ENCODE measurements around the gene KCTD16.

The KCTD16 gene

DNA sequence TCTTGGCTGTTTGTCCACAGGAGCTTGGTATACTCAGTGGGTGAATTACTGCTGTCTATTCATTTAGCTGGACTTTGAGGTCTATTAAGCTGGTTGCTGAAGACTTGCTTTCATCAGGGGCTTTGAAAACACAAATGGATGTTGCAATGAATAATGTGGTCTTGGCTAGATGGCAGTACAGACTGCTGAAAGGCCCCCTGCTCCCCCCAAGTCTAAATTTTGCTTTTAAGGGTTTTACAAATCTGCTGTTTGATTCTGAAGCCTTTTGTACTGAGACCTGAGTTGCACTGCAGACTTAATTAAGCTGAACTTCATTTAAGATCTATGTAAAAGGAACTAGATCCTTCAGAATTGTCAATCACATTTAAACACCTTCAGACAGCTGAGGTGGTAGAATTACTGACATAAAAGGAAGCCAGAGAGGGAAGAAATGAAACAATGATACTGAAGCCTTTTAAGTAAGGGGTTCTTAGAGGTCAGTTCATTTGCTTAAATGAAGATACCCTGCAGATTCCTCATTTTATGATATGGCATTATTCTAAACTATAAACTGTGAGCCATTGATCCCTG, 37.3 kb downstream of the KCTD16 start:
- peak; percentile 13 for DNase-seq (ENCODE audit: low read depth, low spot score)

DNA sequence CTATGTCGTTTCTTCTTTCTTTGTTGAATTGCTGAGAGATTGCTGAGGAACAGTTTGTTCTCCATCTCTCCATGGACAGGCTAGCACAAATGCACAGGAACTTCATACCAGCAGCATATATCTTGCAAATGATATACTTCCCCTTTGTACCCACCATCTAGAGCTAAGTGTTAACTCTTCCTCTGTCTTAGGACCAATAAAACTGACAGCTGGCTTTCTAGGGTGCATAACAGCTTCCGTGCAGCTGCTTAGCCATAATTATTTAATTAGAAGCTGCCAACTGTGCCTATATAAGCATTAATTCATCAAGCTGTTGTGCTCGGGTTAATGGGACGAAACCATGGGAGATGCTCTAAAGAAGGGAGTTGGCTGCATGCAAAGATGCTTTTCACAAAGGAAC, 38.7 kb downstream of the KCTD16 start:
- no peak for DNase-seq (ENCODE audit: low read depth, low spot score)

DNA sequence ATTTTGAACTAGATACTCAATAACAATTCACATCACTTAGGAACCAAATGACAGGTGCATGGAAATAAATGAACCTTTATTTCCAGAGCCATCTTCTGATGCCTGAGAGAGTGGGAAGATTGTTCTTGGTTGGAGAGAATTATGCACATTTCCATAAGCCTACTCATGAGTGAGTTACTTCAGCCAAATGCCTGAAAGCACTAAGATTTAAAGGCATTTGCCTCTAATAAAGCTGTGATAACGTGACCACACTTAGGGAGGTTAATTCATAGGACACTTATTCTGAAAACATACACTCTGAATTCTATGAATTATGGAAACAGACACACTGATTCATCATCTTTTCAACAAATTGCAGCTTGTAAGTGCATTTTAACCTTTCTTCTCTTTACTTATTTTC, 40.0 kb downstream of the KCTD16 start:
- no peak for DNase-seq (ENCODE audit: low read depth, low spot score)

GRCh38 chr5:144219869-144220268, 49.2 kb downstream of the KCTD16 start:
- DNase-seq (ENCODE audit: low read depth, low spot score) = no peak

DNA sequence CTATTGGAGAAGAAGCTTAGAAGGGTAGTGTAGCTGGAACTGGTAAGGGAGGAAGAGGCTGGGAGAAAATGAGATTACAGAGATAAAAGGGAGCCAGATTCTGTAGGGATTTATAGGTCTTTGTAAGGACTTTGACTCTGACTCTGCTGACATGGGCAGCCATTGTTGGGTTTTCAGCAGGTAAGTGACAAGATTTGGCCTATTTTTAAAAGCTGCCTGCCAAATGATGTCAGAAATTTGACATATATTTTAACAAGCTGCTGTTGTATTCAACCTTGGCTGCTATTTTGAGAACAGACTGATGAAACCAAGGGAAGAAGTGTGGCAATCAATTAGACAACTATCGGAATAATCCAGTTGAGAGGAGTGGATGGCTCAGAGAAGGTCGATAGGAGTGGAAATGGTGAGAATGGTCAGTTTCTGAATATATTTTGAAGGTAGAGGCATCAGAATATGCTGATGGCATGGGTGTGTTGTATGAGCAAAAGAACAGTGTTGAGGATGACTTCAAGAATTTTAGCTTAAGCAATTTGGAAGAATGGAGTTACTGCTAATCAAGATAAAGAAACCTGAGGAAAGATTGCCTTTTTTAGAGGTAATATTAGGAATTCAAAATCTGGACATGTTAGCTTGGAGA, 56.8 kb downstream of the KCTD16 start:
- DNase-seq (ENCODE audit: low read depth, low spot score) = no peak

GRCh38 chr5:144230806-144231205, 60.1 kb downstream of the KCTD16 start:
- no peak for DNase-seq (ENCODE audit: low read depth, low spot score)

DNA sequence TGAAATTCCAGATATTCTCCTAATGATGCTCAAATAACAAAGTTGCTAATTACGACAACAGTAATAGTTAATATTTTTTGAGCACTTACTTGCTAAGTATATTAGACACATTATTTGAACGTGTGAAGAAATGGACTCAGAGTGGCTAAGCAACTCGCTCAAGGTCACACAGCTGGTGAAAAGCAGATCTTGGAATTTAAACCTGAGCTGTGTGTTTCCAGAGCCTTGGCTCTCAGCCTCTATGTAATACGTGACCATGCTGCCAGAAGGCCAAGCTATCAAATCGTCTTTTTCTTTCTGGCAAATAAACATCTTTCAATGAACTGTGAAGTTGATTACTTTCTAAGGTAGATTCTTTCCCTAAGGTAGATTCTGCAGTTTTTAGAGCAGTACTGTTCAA, 61.6 kb downstream of the KCTD16 start:
- DNase-seq (ENCODE audit: low read depth, low spot score) = no peak

GRCh38 chr5:144236499-144236898, 65.8 kb downstream of the KCTD16 start:
- DNase-seq (ENCODE audit: low read depth, low spot score) = peak; percentile 4

- peak; percentile 53 for DNase-seq (ENCODE audit: low read depth, low spot score)
Observed at GRCh38 chr5:144237851-144238250, 67.2 kb downstream of the KCTD16 start.

DNA sequence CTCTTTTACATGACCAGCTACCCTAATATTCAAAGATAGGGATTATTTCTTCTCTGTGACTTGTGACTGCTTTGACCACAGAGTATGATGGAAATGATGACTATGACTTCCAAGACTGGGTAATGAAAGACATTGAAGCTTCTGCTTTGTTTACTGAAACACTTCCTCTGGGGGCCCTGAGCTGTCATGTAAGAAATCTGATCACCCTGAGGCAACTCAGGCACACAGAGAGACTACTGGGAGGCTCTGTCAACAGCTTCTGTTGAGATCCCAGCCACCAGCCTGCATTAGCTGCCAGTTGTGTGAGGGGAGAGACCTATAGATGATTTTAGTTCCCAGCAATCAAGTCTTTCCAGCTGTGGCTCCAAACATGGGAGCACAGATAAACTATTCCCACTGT, 76.5 kb downstream of the KCTD16 start:
- DNase-seq (ENCODE audit: low read depth, low spot score) = no peak

- no peak for DNase-seq (ENCODE audit: low read depth, low spot score)
Observed at GRCh38 chr5:144248015-144248414, 77.3 kb downstream of the KCTD16 start.

GRCh38 chr5:144249755-144250464, 79.2 kb downstream of the KCTD16 start:
- DNase-seq (ENCODE audit: low read depth, low spot score) = no peak

DNA sequence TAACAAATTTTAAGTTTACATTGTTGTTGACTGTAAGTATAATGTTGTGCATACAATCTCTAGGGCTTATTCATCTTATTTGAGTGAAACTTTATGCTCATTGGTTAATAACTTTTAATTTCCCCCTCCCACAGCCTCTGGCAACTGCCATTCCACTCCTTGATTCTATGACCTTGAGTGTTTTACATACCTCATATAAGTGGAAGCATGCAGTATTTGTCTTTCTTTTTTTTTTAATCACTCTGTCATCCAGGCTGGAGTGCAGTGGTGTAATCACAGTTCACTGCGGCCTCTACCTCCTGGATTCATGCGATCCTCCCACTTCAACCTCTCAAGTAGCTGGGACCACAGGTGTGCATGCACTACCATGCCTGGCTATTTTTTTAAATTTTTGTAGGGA, 83.9 kb downstream of the KCTD16 start:
- DNase-seq (ENCODE audit: low read depth, low spot score) = no peak

DNA sequence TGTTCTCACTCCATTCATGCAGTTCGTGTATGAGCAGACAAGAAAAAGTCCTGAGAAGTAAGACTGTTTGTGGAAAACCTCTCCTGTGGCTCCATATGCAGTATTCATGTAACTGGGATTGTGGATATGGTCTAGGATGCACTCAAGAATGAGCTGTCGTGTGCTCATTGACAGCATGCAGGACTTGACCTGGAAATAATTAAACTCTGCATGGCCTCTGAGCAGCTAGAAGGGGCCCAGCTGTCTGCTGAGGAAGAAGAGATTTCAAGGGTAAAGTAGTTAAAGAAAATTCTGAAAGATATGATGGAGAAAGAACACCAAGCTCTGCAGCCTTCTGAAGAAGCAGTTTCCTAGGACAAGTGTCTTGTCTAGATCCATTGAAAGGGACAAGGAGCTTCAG, 89.4 kb downstream of the KCTD16 start:
- no peak for DNase-seq (ENCODE audit: low read depth, low spot score)

GRCh38 chr5:144265643-144266247, 95.1 kb downstream of the KCTD16 start:
- no peak for DNase-seq (ENCODE audit: low read depth, low spot score)

- DNase-seq (ENCODE audit: low read depth, low spot score) = no peak
Observed at GRCh38 chr5:144267961-144268513, 97.4 kb downstream of the KCTD16 start.

DNA sequence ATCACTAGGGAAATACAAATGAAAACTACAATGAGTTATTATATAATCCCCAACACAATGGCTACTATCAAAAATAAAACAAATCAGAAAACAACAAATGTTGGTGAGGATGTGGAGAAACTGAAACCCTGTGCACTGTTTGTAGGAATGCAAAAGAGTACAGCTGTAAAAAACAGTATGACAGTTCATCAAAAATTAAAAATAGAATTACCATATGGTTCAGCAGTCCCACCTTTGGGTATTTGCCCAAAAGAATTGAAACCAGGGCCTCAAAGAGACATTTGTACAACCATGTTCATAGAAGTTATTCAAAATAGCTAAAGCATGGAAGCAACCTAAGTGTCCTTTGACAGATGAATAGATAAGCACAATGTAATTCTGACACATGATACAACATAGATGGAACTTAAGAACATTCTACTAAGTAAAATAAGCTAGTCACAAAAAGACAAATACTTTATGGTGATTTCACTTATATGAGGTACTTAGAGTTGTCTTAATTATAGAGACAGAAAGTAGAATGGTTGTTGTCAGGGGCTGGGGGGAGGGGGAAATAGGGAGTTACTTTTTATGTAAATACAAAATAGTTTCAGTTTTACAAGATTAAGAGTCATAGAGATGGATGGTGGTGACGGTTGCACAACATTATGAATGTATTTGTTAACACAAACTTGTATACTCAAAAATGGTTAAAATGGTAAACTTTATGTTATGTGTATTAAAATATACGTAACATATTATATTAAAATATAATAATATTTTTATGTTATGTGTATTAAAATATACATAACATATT, 102.8 kb downstream of the KCTD16 start:
- DNase-seq (ENCODE audit: low read depth, low spot score) = no peak

- DNase-seq (ENCODE audit: low read depth, low spot score) = peak; percentile 42
Observed at GRCh38 chr5:144275329-144275728, 104.7 kb downstream of the KCTD16 start.

DNA sequence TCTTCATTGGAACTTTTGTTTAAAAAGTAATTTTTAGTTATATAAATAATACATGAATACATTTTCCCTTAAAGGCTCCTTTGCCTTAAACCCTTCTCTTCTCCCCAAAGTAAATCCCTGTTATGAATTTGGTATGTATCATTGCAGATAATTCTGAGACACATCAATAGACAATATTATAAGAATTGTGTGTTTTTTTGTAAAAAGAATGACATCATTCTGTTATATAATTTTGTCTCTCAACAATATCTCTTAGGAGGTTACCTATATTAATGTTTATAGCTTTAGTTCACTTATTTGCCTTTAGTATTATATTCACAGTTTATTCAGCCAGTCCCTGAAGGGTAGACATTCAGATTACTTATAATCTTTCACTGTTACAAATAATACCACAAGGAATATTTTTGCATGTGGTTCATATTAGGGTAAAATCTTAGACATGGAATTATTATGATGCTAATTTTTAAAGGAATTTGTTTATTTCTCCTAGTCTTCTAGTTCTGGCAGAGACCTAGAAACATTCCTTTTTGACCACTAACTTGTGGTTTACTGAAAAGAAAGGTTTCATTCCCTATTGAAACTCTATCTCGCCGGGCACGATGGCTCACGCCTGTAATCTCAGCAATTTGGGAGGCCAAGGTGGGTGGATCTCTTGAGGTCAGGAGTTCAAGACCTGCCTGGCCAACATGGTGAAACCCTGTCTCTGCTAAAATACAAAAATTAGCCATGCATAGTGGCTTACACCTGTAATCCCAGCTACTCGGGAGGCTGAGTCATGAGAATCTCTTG, 105.6 kb downstream of the KCTD16 start:
- peak; percentile 78 for DNase-seq (ENCODE audit: low read depth, low spot score)

DNA sequence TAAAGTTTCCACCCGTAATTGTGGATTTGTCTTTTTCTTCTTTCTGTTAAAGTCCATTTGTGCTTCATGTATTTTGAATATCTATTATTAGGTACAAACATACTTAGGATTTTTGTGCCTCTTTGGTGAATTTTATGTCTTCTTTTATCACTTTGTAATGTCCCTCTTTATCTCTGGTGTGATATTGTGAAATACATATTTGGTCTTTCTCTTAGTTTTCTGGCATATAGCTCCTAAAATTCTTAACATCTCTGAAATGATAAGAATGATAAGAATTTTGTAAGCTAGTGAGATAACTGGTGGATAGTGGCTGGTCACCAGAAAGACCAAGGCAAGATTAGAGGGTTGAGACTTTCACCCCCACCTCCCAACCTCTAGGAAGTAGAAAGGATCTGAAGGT, 111.1 kb downstream of the KCTD16 start:
- no peak for DNase-seq (ENCODE audit: low read depth, low spot score)

DNA sequence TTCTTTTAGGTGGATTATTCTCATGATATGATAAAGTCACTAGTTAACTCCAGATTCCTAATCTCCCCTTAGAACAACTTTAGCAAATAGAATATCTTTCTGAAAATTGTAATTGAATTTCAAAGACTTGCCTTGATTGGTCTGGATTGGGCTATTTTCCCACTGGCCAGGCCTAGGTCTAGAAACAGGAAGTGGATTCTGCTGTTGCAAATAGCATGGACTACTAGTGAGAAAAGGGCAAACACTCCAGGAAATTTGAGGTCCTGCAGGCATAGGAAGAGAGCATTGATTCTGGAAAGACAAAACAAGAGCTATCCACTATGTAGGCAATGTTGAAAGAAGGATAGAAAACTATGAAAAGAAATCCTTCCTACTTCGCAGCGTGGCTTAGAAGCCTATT, 113.4 kb downstream of the KCTD16 start:
- DNase-seq (ENCODE audit: low read depth, low spot score) = no peak

All from astrocyte of the hippocampus (primary cell).